K562 (cell line): ENCODE measurements around the gene EML1.

Experiments used
- BMI1 ChIP-seq: fragments of 150-350 bp; IDR thresholded peaks from 2 replicates; pipeline ENCODE4 v1.6.1; 2014; ENCODE audit warnings: low read length
- C11orf30 ChIP-seq: fragments of 450-650 bp; IDR thresholded peaks from 2 replicates; pipeline ENCODE4 v1.6.1; 2016; ENCODE audit warnings: low read depth, mild to moderate bottlenecking
- MYNN ChIP-seq, 2 experiments: sonication (generic); formaldehyde crosslinking in 1 of 2; IDR thresholded peaks; 2 replicates each; pipeline versions ENCODE4 v1.5.0 to v1.6.1; 2016 to 2020; ENCODE audit warnings: antibody characterized with exemption in 1 of 2, missing genetic modification reagents in 1 of 2
- NFIX ChIP-seq: fragments of 250-450 bp; sonication (Bioruptor Pico); IDR thresholded peaks from 2 replicates; pipeline ENCODE4 v1.4.0; 2020; ENCODE audit warnings: low read depth, mild to moderate bottlenecking, moderate library complexity
- POLR2A ChIP-seq: fragments of 450-650 bp; conservative IDR thresholded peaks from 2 replicates; pipeline ENCODE4 v1.6.1; 2016
- RFX5 ChIP-seq: IDR thresholded peaks from 2 replicates; pipeline ENCODE4 v1.6.1; 2011; ENCODE audit warnings: low read depth, mild to moderate bottlenecking, improper control_type of control experiment, low read length
- SIX5 ChIP-seq, 2 experiments: IDR thresholded peaks; 2 replicates each; pipeline ENCODE4 v1.6.1; 2011; ENCODE audit warnings: low read length in 2 of 2, borderline replicate concordance in 1 of 2, low read depth in 1 of 2, mild to moderate bottlenecking in 1 of 2, moderate library complexity in 1 of 2; ENCODE audit not compliant: insufficient read depth in 1 of 2
- TF ChIP-seq, protein P1 (sequence below): sonication (generic); formaldehyde crosslinking; IDR thresholded peaks from 2 replicates; pipeline ENCODE4 v1.8.0; 2022; ENCODE audit warnings: mild to moderate bottlenecking, low read depth, missing genetic modification reagents

DNA sequence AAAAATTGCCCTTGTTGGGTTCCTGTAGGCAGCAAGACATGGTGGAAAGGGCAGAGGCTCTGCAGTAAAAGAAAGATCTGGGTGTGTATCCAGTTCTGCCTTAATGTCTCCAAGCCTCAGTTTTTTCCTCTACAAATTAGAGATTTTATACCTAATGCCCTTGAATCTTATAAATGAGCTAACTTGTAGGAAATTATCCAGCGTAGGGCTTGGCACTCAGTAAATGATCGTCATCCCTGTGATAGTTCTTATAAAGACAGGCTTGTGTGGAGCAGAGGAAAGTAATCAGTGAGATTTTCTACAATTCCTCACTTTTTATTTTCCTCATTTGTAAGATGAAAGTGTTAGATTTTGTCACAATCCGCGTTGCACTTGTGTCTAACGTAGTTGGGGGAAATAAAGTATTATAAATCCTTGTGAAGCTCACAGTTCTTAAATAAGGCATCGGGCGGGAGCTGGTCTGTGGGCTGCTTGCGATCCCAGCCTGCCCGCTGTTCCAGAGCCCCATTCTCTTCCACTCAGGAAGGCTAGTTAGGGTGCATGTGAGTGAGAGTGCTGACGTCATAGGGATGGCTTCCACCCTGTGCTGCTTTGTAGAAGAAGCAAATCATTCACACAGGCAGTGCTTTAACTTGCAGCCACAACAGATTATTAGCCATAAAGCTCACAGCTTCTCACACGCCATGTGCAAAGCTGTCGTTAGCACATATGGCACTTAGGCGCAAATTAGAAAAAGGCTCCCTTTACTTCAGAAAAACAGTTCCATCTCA is 87.6 kb downstream of the EML1 start:
- TF ChIP-seq, protein P1, sequence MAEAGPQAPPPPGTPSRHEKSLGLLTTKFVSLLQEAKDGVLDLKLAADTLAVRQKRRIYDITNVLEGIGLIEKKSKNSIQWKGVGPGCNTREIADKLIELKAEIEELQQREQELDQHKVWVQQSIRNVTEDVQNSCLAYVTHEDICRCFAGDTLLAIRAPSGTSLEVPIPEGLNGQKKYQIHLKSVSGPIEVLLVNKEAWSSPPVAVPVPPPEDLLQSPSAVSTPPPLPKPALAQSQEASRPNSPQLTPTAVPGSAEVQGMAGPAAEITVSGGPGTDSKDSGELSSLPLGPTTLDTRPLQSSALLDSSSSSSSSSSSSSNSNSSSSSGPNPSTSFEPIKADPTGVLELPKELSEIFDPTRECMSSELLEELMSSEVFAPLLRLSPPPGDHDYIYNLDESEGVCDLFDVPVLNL, result no peak
- TF ChIP-seq SIX5 (IDR thresholded peaks at IDR 0.05; ENCODE audit: borderline replicate concordance in 1 of 2, insufficient read depth in 1 of 2, low read depth in 1 of 2, low read length in 2 of 2) (no peak), RFX5 (no peak), NFIX (CRISPR knock-in tag) (no peak), BMI1 (no peak), C11orf30 (no peak), MYNN (IDR thresholded peaks at IDR 0.05) (no peak), MYNN (CRISPR knock-in tag; IDR thresholded peaks at IDR 0.05) (no peak), POLR2A (no peak)
